ENCODE measurements around the gene NUP54.

- TF ChIP-seq CTCF (IDR thresholded peaks at IDR 0.05) (no peak), POLR2A (IDR thresholded peaks at IDR 0.05) (no peak)
These were observed 57.9 kb downstream of the NUP54 start for GRCh38 chr4:76090241-76090691.

All from Peyer's patch (tissue), 4 donors.